Activated CD4-positive, alpha-beta T cell treated with anti-CD3 and anti-CD28 coated beads, Interleukin-10, Interleukin-2, amounts not matched to agents 100 ng/mL and 50 ng/mL, durations not matched to agents 16 hours and 8 hours (primary cell): ENCODE results near the gene MDFIC2.

Experiments used
- DNase-seq: peaks from one replicate; pipeline ENCODE4 v3.0.0-alpha.2; 2020

MDFIC2 gene

GRCh38 chr3:70177881-70178645 lies 134.4 kb downstream of the MDFIC2 start:
- no peak for DNase-seq

- no peak for DNase-seq
These were observed 136.2 kb downstream of the MDFIC2 start for GRCh38 chr3:70176224-70176623.

GRCh38 chr3:70156808-70157207 lies 155.6 kb downstream of the MDFIC2 start:
- DNase-seq, result no peak

GRCh38 chr3:70150599-70150998 lies 161.8 kb downstream of the MDFIC2 start:
- DNase-seq, result no peak

- DNase-seq, result no peak
These were observed 162.6 kb downstream of the MDFIC2 start for GRCh38 chr3:70149714-70150400.
